Measurements from ENCODE around the gene ELAVL1.
"Not testable (repeated sequence)": the region's sequence is repeated elsewhere in the genome, so short reads cannot be mapped to it uniquely, and the experiment has no call there.

Gene ELAVL1

DNA sequence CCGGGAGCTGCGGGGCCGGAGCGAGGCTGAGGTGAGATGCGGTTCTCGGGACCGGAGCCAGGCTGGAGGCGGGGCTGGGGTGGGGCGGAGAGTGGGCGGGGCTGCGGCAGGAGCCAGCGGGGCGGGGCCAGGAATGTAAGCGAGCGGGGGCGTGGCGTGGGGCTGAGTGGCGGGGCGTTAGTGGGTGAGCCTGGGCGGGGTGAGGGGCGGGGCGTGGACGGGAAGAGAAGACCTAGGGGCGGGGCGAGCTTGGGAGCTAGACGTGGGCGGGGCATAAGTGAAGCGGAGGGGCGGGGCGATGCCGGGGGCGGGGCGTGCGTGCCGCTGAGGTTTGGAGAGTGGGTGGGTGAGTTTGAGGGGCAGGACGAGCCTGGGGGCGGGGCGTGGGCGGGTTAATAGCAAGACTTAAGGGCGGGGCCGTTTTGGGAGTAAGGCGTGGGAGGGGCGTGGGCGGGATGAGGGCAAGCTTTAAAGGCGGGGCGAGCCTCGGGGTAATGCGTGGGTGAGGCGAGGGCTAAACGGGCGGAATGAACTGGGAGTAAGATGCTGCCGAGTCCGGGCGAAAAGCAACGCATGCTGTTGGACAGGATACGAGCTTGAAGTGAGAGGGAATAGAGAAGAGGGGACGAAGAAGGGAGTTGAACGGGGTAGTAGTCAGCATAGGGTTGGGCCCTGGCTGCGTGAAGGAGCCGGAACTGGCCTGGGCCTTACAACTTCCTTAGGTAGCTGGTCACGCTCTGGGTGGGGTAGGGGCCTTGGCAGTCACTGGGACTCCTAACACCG is 84.7 kb downstream of the ELAVL1 start:
- peak; percentile 87 for DNase-seq

DNA sequence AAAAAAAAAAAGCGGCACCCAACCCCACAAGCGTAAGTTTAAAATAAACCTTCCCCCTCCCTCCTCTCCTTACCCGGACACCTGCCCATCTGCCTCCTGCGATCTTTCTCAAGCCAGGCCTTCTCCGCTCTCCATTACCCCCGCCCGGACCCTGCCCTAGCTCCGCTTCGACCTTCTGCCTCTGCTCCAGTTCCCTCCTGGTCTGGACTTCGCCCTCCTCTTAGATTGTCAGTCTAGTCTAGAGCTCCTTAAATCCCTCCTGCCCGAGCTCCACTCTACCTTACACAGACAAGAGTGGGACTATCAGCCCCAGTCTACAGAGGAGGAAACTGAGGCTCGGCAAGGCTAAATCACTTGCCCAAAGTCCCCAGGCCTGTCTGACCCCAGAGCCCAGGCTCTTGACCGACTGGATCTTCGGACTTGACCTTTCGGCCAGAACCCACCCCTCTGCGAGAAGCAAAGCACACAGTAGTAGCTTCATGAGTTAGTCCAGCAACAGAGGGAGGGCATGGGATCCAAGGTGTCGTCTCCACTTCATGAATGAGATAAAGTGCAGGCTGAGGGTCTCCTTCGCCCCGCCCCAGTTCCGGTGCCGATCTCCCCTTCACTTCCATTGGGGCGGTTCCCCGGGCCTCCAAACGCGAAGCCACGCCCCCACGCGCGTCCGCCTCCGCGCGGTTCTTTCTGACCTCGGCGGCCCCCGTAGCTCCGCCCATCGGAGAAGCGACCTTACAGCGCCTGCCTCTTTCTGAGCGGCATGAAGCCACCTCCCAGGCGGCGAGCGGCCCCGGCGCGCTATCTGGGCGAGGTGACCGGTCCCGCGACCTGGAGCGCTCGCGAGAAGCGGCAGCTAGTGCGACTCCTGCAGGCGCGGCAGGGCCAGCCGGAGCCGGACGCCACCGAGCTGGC is 85.6 kb downstream of the ELAVL1 start, which contains the start of gene SNAPC2:
TSS of gene SNAPC2 (plus strand) at position 729 of the 909 bp plus-strand sequence. CDS start at position 758, 29 bp downstream.
- peak; percentile 91 for DNase-seq

DNA sequence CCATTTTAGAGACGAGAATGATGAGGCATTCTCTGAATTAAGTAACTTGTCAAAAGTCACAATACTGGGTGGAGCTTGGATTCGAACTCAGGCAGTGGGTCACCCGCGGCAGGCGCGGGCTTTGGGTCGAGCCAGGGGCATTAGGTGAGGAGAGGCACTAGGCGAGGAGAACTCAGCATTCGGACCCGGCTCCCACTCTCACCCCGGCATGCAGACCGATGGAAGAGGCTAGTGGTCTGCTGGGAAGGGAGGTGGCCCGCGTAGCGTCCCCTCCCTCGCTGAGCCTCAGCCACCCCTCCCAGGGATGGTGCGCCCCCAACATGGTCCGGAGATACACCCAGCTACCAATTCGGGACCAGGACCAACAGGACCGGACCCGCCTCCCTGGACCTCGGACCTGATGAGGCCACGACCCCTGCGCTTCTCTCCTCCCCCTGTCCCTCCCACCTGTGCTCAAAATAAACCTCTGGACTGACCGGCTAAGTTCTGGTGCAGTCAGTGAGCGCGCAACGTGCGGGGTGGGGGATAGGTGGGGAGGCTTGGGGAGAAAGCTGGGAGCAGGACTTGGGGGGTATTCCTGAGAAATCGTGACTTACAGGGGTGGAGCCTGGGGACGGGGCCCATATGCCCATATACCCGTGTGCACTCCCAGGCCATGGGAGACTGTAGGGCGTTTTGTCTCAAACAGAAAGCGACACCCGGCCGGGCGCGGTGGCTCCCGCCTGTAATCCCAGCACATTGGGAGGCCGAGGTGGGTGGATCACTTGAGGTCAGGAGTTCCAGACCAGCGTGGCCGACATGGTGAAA is 86.6 kb downstream of the ELAVL1 start:
- DNase-seq, result no peak

DNA sequence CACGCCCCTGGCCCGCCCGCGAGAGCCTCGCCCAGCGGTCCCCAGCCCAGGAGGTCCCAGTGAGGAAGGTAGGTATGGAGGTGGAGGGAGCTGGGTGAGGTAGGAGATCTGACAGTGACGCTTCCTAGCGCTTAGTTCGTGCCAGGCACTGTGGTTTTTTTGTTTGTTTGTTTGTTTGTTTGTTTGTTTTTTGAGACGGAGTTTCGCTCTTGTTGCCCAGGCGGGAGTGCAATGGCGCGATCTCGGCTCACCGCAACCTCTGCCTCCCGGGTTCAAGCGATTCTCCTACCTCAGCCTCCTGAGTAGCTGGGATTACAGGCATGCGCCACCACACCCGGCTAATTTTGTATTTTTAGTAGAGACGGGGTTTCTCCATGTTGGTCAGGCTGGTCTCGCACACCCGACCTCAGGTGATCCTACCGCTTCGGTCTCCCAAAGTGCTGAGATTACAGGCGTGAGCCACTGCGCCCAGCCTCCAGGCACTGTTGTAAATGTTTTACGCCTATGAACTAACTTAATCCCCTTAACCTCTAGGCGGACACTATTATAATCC is 87.3 kb downstream of the ELAVL1 start:
- DNase-seq, result not testable (repeated sequence)

DNA sequence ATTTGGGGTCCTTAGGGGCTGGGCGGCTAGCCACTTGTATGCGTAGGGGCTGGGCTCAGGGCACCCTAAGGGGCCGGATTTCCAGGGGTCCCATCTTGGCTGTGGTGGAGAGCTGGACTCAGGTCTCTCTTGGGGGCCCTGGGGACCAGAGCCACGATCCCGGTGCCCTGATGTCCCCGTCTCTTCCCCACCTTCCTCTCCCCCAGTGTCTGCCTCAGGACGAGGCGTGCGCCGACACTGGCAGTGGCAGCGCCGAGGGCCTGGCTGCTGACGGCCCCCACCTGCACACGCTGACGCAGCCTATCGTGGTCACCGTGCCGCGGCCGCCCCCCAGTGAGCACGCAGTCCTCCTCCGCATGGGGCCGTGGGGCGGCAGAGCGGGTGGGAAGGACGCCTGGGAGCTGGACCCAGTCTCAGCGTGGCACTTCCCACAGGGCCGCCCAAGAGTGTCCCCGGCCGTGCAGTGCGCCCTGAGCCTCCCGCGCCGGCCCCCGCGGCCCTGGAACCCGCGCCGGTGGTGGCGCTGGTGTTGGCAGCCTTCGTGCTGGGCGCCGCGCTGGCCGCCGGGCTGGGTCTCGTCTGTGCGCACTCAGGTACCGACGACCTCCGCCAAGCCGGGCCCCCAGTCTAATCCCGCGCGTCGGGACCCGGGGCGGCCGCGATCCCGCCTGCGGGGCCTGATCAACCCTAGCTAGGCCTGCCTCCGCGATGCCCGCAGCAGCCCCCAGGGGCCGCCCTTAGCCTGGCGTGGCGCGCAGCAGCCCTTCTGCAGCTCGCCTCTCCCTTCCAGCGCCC is 88.0 kb downstream of the ELAVL1 start:
- DNase-seq, result peak; percentile 16

DNA sequence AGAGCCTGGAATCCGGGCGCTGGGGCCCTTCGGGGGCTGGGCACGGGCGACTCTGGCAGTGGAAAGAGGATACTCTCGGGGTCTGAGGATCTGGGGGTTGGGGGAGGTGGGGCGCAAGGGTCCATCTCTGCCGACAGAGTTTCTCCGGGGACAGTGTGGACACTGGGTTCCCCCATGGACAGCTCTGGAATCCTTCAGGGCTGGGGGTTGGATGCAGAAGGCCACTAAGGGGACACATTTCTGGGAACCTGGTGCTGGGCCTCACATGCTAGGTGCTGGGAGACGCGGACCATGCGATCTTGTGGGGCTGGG is 88.5 kb downstream of the ELAVL1 start:
- no peak for DNase-seq

DNA sequence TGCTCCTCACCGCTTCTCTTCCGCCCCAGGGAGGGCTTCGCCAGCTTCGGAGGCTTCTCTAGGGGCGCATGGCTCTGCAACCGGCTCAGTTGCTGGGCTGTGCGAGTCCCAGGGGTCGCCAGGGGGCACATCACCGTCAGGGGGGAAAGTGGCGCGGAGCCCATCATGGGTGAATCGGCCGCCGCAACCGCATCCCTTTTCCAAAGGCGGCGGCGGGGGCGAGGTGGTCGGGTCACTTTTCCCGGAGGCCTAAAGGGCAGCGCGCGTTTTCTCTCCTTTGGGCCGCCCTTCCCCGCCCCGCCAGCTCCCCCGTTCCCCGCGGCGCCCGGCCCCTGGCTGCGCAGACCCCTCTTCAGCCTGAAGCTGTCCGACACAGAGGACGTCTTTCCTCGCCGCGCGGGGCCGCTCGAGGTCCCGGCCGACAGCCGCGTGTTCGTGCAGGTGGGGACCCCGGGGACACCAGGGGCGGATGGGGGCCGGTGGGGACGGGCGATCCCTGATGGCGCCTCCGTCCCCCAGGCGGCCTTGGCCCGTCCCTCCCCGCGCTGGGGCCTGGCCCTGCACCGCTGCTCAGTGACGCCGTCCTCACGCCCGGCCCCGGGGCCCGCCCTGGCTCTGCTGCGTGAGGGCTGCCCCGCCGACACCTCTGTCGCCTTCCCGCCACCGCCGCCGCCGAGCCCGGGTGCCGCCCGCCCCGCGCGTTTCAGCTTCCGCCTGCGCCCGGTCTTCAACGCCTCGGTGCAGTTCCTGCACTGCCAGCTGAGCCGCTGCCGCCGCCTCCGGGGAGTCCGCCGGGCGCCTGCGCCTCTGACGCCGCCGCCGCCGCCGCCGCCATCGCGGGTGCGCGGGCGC is 89.1 kb downstream of the ELAVL1 start:
- DNase-seq, result no peak

DNA sequence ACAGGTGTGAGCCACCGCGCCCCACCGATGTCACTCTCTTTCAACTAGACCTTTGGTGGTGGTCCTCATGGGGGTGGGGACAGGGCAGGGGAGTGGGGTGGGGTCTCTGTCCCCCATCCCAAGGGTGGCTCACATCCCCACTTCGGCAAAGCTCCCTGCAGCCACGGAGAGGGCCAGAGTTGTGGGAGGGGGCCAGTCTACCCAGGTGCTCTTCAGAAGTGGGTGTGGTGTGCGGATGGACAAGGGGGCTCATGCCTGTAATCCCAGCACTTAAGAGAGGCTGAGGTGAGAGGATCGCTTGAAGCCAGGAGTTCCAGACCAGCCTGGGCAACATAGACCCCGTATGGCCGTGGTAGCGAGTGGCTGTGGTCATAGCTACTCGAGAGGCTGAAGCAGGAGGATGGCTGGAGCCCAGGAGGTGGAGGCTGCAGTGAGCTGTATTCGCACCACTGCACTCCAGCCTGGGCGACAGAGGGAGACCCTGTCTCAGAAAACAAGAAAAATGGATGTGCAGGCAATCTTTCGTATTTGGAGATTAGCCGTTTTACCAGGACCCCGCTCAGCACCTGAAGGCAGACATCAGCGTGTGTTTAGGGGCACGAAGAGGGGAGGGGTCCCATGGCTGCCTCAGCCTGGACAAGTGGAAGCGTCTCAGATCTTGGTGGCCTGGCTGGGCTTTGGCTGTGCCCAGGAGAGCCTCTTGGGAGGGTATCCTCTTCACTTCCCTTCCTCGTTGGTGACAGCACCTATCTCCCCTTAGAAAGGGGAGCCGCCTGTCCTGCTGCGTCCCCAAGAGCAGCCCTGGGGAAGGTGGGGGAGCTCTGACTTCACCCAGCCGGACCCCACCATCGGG is 90.0 kb downstream of the ELAVL1 start:
- no peak for DNase-seq

DNA sequence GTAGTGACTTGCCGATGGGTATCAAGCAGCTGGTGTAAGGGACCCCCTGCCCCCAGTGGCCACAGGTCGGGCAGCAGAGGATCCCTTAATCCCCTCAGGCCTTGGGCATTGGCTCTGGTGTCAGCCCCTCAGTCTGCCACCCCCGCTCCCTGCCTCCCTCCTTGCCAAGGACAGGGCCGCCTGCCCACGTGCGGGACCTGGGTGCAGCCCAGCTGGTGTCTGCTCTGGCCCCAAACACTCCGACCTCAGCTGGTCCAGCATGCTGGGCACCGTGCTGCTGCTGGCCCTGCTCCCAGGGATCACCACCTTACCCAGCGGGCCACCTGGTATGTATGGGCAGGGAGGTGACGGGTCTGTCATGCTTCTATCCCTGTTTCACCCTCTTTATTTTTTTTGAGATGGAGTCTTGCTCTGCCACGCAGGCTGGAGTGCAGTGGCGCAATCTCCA is 90.8 kb downstream of the ELAVL1 start, which contains the start of gene TGFBR3L:
TSS of gene TGFBR3L (plus strand) at position 233 of the 448 bp plus-strand sequence.
- no peak for DNase-seq

DNA sequence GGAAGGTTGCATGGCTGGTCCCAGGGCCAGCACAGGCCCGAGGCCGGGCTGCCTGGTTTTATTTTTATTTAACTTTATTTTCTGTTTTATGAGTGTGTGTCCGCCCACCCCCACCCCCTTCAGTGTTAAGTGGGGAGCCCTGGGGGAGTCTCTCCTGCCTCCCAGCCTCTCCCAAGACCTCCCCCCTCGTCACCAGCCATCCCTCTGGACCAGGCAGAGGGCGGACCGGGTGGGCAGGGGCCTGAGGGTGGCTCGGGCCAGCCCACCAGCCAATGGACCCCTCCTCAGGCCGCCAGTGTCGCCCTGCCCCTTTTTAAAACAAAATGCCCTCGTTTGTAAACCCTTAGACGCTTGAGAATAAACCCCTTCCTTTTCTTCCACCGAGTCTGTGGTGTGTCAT is 91.3 kb downstream of the ELAVL1 start:
- no peak for DNase-seq

DNA sequence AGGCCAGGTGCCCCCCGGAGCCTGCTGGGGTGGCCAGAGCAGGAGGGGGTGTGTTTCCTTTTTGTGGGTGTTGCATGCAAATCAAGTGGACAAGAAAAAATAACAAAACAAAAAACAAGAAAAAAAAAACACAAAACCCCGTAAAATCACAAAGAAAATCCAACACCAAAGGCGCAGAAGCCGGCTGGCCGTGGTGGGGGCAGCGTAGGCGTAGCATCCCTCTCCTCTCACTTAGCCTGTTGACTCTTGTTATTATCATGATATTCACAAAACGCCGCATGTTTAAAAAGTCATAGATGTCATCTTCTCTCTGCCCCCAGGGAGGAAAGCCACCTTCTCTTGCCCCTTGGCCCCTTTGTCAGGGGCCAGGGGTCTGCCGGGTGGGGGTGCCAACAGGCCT is 91.8 kb downstream of the ELAVL1 start:
- no peak for DNase-seq

DNA sequence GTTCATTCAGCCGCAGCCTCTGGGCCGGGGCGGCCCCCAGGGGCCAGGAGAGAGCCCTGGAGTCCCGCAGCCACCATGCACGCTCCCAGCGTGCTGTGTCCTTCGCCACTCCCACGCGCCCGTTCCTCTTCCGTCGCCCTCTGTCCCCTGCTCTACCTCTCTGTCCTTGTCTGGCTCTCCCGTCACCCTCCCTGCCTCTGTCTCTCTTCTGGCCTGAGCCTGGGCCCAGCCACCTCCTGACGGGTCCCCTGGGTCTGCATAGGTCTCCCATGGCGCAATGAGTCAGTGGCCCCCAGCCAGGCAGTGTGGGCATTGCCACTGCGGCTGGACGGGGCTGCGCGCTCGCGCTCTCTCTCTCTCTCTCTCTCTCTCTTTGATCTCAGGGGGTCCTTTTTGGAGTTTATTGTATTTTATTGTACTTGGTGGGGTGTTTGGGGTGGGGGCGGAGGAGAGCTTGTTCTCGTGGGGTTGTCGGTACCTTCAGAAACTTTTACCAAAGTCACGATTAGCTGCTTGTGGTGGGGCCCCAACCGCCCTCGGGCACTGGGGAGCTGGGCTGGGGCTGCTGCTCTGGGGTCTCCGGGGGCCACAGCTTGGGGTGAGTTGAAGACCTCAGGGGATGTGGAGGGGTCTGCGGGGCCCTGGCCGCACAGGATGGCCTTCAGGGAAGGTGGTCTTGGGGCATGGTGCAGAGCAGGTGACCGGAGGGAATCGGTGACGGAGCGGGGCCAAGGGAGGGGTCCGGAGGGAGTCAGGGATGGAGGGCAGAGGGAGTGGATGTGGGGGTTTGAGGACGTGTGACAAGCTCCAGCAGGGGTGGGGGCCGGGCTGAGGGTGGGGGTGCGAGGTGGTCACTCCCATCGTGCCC is 92.5 kb downstream of the ELAVL1 start:
- no peak for DNase-seq

DNA sequence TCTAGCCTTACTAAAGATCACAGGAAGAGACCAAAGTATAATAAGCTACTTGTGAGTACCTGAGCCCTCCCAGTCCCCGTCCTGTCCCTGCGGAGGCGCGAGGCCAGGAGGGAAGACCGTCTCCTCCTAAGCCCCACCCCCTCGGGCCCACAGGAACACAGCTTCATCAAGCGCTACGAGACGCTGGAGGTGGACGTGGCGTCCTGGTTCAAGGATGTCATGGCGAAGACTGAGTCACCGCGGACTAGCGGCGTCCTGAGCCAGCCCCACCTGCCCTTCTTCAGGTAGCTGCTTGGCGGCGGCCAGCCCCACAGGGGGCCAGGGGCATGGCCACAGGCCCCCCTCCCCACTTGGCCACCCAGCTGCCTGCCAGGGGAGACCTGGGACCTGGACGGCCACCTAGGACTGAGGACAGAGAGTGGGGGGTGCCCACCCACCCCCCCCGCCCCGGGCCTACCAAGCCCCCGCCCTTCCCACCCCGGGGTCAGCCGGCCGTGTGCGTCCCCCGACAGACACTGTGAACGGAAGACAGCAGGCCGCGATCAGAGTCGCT is 93.2 kb downstream of the ELAVL1 start:
- no peak for DNase-seq

DNA sequence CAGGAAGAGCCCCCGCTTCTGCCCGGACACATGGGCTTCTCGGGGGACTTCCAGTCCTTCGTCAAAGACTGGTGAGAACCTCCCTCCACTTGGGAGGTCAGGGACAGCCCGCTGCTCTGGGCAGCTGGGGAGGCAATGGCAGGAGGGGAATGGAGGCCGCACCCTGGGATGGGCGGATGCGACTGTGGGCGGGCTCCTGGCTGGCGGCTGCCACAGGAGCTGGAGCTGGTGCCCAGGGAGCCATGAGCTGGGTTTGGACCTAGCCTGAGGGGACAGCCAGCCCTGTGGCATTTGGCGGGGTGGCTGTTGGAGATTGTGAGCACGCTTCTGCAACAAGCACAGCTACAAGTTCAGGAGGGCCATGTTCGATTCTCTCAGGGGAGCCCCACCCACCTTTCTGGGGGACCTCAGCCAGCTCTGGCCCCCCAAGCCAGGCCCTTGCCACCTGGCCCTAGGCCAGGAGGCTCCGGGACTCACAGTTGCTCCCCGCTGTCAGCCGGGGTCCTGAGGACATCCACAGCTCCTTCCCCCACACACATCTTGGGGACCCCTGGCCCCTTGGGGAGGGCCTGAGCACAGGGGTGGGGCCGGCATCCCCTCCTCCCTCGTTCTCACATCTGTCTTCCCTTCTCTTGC is 93.8 kb downstream of the ELAVL1 start:
- no peak for DNase-seq

DNA sequence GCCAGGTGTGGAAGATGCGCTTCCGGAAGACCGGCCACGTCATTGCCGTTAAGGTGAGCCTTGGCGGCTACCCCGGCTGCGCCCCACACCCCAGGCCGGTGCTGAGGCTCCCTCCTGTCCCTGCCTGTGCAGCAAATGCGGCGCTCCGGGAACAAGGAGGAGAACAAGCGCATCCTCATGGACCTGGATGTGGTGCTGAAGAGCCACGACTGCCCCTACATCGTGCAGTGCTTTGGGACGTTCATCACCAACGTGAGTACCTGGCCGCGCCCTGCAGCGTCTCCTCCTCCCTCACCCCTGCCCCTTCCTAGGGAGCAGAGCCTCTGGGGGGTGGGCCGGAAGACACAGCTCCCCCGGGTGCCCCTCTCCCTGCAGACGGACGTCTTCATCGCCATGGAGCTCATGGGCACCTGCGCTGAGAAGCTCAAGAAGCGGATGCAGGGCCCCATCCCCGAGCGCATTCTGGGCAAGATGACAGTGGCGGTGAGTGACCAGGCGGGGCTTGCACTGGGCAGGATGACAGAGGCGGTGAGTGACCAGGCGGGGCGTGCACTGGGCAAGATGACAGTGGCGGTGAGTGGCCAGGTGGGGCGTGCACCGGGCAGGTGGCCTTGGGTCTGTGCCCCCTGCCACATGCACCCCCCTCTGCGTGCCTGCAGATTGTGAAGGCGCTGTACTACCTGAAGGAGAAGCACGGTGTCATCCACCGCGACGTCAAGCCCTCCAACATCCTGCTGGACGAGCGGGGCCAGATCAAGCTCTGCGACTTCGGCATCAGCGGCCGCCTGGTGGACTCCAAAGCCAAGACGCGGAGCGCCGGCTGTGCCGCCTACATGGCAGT is 94.9 kb downstream of the ELAVL1 start:
- DNase-seq, result no peak

DNA sequence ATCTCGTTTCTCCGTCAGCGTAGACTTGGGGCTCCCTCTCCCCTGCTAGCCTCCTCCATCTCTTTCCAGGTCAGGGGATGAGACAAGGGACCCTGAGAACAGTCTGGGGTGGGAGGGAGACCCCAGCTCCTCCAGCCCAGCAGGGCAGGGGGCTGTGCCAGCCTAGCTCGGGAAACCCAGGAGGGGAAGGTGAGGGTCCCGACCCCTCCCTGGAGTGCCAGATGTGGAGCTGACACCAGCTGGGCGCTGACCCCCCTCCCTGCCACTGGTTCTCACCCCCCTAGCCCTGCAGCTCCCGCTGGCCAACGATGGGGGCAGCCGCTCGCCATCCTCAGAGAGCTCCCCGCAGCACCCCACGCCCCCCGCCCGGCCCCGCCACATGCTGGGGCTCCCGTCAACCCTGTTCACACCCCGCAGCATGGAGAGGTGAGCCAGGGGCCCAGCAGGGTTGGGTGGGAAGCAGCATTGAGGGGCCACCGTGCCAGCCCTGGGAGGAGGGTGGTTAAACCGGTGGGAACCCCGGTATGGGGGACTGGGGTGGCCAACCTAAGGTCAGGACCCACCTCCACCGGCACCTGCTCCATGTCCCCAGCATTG is 95.9 kb downstream of the ELAVL1 start:
- DNase-seq, result no peak

All from DMS79 (cell line).